ENCODE measurements around the gene ZNF662.

ZNF662 gene

DNA sequence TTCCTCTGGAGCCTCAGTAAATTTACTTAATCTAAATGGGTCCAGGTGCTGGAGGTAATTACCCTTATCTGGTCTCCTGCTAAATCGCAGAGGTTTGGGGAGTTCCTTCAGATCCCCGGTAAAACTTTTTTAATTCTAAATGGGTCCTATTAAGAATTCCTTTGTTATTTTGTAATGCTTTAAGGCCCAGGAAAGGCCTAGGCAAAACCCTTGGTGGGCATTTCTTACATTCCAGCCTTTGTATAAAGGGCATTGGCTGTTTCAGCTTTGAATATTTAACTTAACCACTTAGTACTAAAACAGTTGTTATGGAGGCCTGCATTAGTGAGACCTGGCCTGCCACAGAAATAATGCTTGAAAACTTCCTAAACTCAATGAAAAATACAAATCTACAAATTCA lies 14.9 kb upstream of the ZNF662 start:
- no peak for DNase-seq

DNA sequence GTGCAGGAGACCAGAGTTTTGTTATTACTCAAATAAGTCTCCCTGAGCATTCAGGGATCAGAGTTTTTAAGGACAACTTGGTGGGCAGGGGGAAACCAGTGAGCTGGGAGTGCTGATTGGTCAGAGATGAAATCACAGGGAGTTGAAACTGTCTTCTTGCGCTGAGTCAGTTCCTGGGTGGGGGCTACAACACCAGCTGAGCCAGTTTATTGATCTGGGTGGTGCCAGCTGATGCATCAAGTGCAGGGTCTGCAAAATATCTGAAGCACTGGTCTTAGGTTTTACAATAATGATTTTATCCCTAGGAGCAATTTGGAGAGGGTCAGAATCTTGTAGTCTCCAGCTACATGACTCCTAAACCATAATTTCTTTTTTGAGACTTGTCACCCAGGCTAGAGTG lies 13.8 kb upstream of the ZNF662 start:
- DNase-seq: no peak

DNA sequence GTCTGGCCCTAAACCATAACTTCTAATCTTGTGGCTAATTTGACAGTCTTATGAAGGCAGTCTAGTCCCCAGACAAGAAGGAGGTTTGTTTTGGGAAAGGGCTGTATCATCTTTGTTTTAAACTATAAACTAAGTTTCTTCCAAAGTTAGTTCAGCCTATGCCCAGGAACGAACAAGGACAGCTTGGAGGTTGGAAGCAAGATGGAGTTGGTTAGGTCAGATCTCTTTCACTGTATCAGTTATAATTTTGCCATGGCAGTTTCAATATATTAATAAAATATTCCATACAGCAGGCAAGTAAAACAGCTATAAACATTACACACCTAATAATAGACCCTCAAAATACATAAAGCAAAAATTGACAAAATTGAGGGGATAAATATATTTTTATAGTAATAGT lies 13.1 kb upstream of the ZNF662 start:
- no peak for DNase-seq

DNA sequence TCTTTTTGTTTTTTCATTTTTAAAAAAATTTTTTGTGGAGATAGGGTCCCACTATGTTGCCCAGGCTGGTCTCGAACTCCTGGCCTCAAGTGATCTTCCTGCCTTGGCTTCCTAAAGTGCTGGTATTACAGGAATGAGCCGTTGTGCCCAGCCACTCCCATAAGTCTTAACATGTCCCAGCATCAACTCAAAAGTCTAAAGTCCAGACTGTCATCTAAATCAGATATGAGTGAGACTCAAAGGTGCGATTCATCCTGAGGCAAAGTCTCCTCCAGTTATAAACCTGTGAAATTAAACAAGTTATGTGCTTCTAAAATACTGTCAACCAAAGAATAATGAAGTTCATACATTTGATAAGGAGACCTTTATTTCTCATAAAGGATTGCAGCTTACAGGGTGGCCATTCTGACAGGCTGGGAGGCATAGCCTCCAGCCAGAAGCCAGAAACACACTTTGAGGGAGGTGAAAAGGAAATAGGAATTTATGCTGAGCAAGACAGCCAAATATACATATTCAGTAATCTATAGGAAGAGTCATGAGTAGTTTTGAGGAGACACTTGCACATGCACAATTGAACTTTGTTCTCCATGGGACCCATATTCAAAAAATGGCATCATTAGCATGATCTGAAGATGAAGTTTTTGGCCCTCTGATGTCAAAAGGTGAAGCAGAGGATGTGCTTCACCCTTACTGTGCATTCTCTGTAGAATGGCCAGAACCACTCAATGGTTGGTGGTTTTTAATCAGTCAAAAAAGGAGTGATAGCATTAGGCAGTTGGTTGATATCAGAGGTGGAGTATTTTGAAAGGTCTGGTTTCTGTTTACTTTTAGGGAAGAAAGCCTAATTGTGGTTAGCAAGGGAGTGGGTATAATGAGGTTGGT lies 11.0 kb upstream of the ZNF662 start:
- DNase-seq: no peak

DNA sequence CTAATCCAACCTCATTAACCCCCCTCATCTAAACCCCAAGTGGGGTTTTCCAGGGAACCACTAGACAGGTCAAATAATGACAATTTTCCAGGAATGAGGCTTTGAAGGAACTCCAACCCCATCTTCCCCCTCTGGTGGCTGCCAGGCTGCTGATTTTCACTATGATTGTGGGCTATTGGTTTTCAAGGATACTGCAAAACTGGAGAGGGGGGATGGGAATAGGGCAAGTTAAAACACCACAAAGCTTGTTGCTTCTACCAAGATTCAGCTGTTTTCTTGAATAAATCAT lies 10.4 kb upstream of the ZNF662 start:
- DNase-seq: no peak

DNA sequence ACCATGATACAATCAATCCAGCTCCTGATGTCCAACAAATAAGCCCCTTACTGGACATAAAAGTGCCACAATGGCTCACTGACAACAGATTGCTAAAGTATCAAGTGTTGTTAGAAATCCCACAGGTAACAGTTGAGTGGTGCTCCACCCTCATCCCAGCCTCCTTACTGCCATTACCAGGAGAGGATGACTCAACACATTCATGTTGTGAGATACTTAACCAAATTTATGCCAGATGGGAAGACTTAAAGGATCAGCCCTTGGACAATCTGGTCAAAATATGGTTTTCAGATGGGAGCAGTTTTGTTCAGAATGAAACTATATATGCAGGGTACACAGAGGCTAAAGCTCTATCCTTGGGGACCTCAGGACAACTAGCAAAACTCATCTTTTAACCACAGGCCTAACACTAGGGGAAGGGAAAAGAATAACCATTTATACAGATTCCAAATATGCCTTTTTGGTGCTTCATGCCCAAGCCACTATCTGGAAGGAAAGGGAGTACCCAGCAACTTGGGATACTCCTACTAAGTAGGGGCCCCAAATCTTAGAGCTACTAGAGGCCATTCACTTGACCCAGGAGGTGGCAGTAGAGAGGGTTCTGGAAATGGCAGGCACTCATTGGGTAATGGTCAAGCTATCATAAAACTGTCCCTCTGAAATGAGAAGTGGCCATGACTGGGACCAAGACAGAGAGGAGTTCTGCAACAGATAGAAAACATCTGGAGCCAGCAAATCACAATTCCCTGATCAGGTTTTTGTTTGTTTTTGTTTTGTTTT lies 6.9 kb upstream of the ZNF662 start:
- DNase-seq: no peak

DNA sequence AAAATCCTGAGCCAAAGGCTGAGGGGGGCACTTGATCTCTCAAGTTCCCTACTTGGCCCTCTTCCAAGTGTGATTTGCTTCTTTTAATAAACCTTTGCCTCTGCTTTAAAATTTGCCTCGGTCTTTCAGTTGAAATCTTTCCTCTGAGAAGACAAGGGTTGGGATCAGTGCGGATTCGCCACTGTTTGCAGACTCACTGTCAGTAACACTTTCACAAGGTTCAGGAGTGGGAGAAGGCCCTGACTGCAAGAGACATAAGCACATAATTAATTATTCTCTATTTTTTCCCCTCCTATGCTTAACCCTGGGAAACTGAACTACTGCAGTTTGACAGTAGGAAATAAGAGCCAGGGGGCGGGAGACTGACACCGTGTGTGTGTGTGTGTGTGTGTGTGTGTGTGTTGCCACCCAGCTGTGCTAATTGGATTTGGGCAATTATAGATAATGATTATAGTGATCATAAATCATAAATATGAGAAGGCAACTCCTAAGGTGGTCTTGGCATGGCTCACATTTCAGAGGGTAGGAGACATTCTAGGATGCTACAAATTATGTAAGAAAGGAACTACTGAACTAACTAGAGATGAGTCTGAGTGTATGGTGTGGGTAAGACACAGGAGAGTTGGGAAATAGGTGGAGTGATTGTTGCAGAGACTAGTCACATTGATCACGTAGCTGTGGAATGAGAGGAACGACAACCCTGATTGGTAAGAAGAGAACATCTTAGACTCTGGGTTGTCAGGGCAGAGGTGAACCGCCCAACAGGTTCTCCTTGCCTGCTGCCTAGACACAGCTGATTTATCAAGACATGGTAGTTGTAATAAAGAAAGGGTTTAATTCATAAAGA lies 5.5 kb upstream of the ZNF662 start:
- DNase-seq: no peak

DNA sequence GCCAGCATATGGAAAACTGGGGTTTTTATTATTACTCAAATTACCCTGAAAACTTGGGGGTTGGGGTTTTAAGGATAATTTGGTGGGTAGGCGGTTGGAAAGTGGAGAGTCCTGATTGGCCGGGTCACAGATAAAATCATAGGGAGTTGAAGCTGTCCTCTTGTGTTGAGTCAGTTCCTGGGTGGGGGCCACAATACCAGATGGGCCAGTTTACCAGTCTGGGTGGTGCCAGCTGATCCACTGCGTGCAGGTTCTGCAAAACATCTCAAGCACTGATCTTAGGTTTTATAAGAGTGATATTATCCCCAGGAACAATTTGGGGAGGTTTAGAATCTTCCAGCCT lies 4.9 kb upstream of the ZNF662 start:
- no peak for DNase-seq

DNA sequence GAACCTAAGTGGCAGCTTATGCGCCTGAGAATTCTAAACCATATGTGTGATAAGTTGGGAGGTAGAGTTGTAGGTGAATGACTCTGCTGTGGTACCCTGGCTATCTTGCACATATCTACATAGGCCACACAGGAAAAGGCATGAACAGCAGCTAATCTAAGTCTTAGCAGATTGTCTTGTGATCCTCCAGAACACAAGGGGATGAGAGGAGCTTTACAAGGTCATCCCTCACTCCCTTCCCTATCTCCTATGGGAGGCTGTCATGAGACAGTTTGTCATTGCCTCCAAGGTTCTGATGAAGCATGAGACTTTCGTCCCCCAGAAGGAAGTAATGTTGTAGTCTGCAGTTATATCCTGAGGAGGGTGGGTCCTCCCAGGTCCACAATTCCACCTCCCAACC lies 3.7 kb upstream of the ZNF662 start:
- DNase-seq: no peak

DNA sequence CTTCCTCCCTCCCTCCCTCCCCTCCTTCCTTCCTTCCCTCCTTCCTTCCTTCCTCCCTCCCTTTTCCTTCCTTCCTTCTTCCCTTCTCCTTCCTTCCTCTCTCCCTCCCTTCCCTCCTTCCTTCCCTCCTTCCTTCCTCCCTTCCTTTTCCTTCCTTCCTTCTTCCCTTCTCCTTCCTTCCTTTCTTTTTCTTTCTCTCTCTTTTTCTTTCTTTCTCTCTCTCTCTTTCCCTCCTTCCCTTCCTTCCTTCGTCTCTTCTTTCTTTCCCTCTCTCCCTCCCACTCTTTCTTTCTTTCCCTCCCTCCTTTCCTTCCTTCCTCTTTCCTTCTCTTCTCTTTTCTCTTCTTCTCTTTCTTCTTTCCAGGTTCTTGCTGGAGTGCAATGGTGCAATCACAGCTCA lies 1.9 kb upstream of the ZNF662 start:
- no peak for DNase-seq

DNA sequence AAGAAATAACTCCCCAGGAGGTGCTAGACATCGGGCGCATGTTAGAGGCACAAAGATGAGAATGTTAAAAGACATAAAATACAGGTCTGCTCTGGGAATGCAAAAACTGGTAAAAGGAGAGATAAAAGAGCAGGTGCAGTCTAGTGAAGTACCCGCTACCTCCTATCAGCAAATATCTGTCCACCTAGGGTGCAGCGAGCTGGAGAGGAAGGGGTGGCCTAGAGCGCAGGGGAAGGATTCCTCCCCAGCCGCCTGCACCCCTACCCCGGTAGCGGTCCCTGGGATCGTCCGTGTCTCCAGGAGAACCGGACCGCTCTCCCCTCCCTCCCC lies 237 bp upstream of the ZNF662 start:
- no peak for DNase-seq

DNA sequence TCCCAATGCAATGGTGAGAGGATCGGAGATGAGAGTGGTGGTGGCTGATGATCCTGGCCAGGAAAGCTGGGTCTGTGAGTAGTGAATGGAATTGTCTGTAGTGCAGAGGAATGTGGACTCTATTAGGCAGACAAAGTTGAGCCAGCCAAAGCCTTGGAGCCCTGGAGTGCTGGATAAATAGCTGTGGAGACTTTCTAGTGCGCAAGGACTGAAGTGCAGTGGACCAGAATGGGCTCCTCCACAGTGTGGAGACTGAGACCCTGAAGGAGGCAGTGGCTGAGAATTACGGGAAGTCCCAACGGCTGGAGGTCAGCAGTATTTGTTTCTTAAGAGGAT lies 874 bp downstream of the ZNF662 start:
- no peak for DNase-seq

DNA sequence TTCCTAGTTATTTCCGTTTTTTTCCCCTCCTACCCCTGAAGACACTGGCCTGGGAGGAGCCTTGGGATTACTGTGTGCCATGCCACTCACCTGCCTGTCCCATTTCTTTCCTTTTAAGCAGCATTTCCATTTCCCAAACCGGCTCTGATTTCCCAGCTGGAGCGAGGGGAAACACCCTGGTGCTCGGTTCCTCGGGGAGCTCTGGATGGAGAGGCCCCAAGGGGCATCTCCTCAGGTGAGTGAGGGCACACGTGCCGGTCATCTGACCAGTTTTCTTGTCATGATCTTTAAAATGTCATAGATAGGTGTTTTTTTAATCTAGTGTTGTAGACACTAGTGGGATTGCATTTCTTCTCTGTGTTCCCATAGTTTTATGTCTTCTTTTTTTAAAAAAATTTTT lies 2.7 kb downstream of the ZNF662 start:
- DNase-seq: no peak

DNA sequence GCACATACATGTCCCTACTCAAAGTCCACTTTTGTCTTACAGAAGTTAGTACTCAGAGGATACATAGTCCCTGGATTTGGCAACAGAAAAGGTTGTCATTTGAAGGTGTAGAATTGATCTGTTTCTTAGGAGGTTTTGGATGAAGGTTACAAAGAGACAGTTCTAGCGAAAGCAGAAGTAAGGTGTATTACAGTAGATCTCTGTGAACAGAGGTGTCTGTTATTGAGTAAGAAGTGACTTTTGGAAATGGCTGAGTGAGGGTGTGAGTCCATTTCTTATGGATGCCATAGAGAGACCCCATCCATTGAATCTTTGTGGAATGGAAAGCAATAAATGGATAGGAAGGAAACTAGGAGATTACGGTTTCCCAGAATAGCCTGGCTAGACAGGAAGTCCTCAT lies 5.6 kb downstream of the ZNF662 start:
- no peak for DNase-seq

DNA sequence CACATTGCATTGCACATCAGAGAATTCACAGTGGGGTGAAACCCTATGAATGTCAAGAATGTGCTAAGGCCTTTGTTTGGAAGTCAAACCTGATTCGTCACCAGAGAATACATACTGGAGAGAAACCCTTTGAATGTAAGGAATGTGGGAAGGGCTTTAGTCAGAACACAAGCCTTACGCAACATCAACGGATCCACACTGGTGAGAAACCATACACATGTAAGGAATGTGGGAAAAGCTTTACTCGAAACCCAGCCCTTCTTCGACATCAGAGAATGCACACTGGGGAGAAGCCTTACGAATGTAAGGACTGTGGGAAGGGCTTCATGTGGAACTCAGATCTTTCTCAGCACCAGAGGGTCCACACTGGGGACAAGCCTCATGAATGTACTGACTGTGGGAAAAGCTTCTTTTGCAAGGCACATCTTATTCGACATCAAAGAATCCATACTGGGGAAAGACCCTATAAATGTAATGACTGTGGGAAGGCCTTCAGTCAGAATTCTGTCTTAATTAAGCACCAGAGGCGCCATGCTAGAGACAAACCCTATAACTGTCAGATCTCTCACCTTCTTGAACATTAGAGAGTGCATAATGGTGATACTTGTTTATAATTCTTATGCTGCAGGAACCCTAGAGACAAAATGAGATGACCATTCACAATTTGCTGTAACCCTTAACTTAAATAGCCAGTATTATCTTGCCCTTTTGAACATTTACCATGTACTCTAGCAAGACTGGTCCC lies 9.0 kb downstream of the ZNF662 start:
- no peak for DNase-seq

DNA sequence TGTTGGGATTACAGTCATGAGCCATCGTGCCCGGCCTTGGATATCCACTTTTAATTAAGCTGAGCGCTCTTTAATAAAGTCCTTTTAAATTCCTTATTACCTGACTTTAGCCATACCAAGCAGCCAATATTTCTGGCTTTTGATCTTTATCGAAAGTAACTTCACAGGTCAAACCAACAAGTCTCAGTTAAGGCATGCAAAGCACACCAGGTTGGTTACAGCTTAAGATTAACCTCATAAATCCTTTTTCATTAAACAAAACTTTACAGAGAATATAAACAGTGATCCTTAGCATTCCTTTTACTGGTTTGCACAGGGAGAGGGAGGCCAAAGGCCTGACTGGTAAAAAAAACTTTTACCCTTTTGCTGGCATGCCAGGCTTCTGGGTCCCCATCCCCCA lies 17.7 kb downstream of the ZNF662 start:
- no peak for DNase-seq

DNA sequence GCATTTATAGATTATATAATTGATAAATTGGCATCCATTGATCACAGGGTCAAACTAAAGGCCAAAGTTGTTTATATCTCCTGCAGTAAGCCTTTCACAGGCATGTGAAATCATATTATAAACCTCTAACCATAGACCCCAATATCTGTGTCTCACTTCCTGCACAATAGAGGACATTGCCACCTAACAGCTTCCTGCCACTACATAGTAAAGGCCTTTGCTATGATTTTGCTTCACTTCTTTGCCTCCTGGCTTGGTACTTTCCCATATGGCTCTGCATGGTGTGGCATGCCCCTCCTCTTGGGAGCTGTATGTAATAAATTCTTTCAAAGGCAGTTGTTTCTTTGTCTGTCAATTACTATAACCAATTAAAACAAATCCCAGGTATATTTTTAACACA lies 20.4 kb downstream of the ZNF662 start:
- DNase-seq: no peak

DNA sequence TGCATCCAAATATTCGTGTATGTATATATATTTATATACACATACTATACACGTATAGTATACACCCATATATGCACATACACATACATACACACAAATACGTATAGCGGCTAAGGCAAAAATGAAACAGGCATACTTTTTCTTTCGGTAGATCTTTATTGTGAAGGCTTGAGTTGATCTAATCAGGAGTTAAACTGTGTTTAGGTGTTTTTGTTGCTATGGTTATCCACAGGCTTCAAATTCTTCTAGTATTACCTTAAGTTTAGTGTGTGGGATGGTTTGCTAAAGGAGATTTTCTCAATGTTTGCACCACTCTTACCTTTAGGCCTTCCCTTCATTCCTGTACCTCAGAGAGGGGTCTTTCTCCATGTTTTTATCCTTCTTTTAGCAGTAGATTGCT lies 28.2 kb downstream of the ZNF662 start:
- DNase-seq: no peak

DNA sequence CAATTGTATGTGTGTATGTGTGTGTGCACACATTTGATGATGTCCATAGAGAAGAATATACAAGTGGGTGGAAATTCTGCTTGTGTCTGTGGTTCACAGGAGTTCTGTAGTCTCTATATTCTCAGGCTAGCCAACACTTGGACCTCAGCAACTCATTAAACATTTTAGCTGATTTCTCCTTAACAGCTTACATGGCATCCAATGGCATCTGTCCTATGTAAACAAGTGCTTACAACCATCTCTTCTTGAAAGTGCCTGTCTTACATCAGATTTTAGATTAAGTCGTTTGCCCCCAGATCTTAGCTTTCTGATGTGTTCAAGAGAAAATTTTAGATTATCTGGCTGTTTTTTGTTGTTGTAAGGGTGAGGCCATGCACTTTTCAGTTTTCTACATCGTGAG lies 29.0 kb downstream of the ZNF662 start:
- DNase-seq: no peak

DNA sequence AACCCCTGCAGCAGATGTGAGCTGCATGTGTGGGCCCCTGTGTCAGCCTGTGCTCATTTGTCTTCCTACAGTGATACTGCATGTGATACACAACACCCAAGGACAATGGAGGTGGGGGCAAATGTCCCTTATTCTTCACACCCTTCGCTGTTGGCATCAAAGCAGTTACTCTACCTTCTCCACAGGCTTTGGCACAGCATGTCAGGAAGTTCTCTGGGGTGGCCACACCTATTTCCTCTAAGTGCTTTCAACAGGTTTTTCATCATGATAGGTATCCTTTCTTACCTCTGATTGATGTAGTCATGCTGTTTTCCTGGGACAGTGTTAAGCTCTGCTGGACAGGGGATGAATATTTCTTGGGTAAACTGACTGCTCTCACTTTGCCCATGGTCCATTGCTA lies 29.5 kb downstream of the ZNF662 start:
- no peak for DNase-seq

DNA sequence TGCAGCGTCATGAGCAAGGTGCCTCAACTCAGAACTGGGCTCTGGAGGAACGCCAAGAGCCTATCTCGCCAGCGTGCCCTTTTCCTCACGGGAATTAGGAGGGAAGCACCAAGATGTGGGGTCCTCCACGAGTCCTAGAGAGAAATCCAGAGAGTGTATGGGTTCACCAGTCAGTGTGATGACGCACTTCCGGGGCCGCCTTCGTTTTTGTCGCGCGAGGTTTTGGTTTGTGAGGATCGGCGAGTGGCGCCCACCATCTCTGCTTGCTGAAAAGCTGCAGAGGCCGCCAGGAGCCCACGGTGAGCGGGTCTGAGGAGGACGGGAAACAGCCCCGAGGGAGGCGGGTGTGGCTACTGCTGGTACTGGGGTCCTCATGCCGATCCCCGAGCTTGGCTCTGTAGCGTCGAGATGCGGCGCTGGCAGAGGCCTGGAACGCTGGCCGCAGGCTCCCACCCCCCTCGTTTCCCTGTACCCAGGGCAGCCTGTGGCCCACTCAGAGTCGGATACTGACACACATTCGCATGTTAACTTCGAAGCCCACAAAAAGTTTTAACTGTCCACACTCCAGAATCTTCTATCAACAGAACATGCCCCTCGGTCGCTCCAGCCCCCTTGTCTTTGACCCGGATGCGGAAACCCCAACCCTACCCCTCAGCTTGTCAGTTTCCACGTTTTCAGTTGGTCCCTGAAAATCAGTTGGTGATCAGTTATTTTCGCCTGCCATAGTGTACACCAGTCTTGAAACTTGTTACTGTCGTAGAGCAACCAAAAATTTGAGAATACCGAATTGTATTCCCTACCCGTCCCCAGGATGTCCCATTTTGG lies 30.4 kb downstream of the ZNF662 start:
- DNase-seq: no peak

DNA sequence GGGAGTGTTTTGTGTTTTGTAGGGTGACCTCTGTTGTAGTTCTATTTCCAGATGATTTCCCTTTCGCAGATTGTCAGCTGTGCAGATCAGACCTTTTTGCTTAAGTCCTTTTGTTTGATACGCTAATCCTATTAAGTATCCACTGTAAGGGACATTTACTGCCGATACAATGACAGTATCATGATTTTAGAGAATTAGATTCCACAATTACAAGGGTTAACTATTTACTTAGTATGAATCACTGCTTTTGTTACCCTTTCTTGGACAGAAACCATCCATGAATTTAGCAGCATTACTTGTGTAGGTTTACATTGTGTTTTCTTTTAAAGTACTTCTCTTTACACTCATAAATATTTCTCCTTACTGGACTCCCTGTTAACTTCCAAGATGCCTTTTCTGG lies 31.4 kb downstream of the ZNF662 start:
- DNase-seq: no peak

DNA sequence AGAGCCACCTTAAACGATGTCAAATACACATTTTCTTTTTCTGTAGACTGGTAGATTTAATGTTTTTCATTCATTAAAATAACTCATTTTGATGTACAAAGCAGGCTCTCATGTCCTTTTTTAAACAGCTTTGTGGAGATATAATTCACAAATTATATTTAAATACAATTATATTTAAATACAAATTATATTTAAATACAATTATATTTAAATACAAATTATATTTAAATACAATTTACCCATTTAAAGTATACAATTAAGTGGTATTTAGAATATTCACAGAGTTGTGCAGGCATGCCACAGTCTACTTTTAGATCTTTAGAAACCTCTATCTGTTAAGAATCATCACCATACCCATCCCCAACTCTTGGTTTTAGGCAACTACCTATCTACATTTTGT lies 36.8 kb downstream of the ZNF662 start:
- DNase-seq: no peak
